Astrocyte (in vitro differentiated cells and primary cell): ENCODE results near the gene CTNNAL1. TPM values are rescaled to one million over a fixed set of nuclear protein-coding genes. Genes with fewer than 3 reads are reported as not detected.

Experiments used
- DNase-seq: peaks from one replicate; pipeline ENCODE4 v3.0.0-alpha.2; 2010; ENCODE audit warnings: low read depth
- FAIRE-seq: peaks from 2 replicates; lab custom pipeline; 2011; peaks lifted over from hg19 to GRCh38; lab: Jason Lieb, UNC
- H2AFZ ChIP-seq: 2 replicates; pipeline ENCODE4 v1.6.0; 2012; ENCODE audit warnings: low read depth, low read length, inconsistent platforms
- H3K27ac ChIP-seq: 2 replicates; pipeline ENCODE4 v1.5.1; 2011; ENCODE audit warnings: low read depth, low read length, inconsistent platforms
- H3K27me3 ChIP-seq: 2 replicates; pipeline ENCODE4 v1.6.0; 2011; ENCODE audit warnings: low read length, inconsistent platforms; ENCODE audit not compliant: insufficient read depth
- H3K36me3 ChIP-seq: 2 replicates; pipeline ENCODE4 v1.5.1; 2011; ENCODE audit warnings: low read length, inconsistent platforms; ENCODE audit not compliant: insufficient read depth
- H3K4me1 ChIP-seq: 2 replicates; pipeline ENCODE4 v1.5.1; 2011; ENCODE audit warnings: low read length, inconsistent platforms; ENCODE audit not compliant: insufficient read depth
- H3K4me2 ChIP-seq: 2 replicates; pipeline ENCODE4 v1.6.0; 2012; ENCODE audit warnings: low read length, inconsistent platforms
- H3K4me3 ChIP-seq: 2 replicates; pipeline ENCODE4 v1.5.1; 2011; ENCODE audit warnings: low read depth, mild to moderate bottlenecking, low read length, inconsistent platforms; ENCODE audit not compliant: insufficient read depth
- H3K79me2 ChIP-seq: 2 replicates; pipeline ENCODE4 v1.6.0; 2012; ENCODE audit warnings: mild to moderate bottlenecking, low read length, inconsistent platforms; ENCODE audit not compliant: insufficient read depth
- H3K9ac ChIP-seq: 2 replicates; pipeline ENCODE4 v1.6.0; 2012; ENCODE audit warnings: mild to moderate bottlenecking, low read length, inconsistent platforms
- H3K9me3 ChIP-seq: 2 replicates; pipeline ENCODE4 v1.5.1; 2012; ENCODE audit warnings: low read depth, mild to moderate bottlenecking, low read length, inconsistent platforms; ENCODE audit not compliant: insufficient read depth
- H4K20me1 ChIP-seq: 2 replicates; pipeline ENCODE4 v1.6.0; 2012; ENCODE audit warnings: low read length, inconsistent platforms; ENCODE audit not compliant: insufficient read depth
- H3K27ac Mint-ChIP-seq: one replicate; pipeline ENCODE4 v1.8.0; 2021; ENCODE audit warnings: mild to moderate bottlenecking, mixed read lengths; ENCODE audit not compliant: unreplicated experiment
- H3K27me3 Mint-ChIP-seq: one replicate; pipeline ENCODE4 v1.8.0; 2021; ENCODE audit warnings: low read depth, mixed read lengths; ENCODE audit not compliant: unreplicated experiment
- H3K36me3 Mint-ChIP-seq: one replicate; pipeline ENCODE4 v1.8.0; 2021; ENCODE audit warnings: low read depth, mixed read lengths; ENCODE audit not compliant: unreplicated experiment
- H3K4me1 Mint-ChIP-seq: one replicate; pipeline ENCODE4 v1.8.0; 2021; ENCODE audit warnings: low read depth, mixed read lengths; ENCODE audit not compliant: unreplicated experiment
- H3K4me3 Mint-ChIP-seq: one replicate; pipeline ENCODE4 v1.8.0; 2021; ENCODE audit warnings: mild to moderate bottlenecking, moderate library complexity, mixed read lengths; ENCODE audit not compliant: unreplicated experiment
- H3K9me3 Mint-ChIP-seq: one replicate; pipeline ENCODE4 v1.8.0; 2021; ENCODE audit warnings: mild to moderate bottlenecking, mixed read lengths; ENCODE audit not compliant: unreplicated experiment
- CTCF ChIP-seq: IDR thresholded peaks from 2 replicates; pipeline ENCODE4 v1.5.1; 2011; ENCODE audit warnings: low read depth, mild to moderate bottlenecking, inconsistent platforms, low read length, moderate library complexity; ENCODE audit not compliant: insufficient read depth
- EZH2 ChIP-seq: IDR thresholded peaks from 2 replicates; pipeline ENCODE4 v1.6.1; 2012; ENCODE audit warnings: mild to moderate bottlenecking, low read length, inconsistent platforms; ENCODE audit not compliant: insufficient read depth
- total RNA-seq: library from RNA; stranded (reverse); gene quantifications from 2 replicates; pipeline ENCODE4 v1.2.1, GENCODE V29; 2021

CTNNAL1 gene
- total RNA-seq, 1 donor from 2014 or later = 35.1 TPM

DNA sequence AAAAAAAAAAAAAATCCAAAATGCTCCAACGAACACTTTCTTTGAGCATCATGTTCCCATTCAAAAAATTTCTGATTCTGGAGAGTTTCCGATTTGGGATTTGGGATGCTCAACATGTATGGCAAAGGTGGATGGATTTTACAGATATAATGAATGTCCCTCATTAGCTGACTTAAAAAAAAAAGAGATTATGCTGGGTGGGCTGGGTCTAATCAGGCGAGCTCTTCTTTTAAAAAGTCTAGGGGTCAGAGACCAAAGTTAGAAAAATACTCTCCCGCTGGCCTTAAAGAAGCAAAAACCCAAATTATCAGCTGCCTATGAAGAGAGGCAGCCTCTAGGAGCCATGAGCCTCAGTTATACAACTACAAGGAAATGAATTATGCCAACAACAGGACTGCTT lies 15.2 kb upstream of the CTNNAL1 start:
- no peak for FAIRE-seq
- H3K36me3 Mint-ChIP-seq = peaks cover 10% of the 10 kb centered on the region
- no peaks in the 10 kb centered on the region for H3K36me3 ChIP-seq
- no peak overlapping the region for H3K4me2 ChIP-seq
- no peaks in the 10 kb centered on the region for H3K4me1 ChIP-seq
- H3K9me3 ChIP-seq = no peaks in the 10 kb centered on the region
- no peak overlapping the region for H2AFZ ChIP-seq
- no peaks in the 10 kb centered on the region for H3K27me3 Mint-ChIP-seq
- H3K9ac ChIP-seq = no peak overlapping the region
- H3K4me3 ChIP-seq = no peak overlapping the region
- H3K27me3 ChIP-seq = no peaks in the 10 kb centered on the region
- DNase-seq = no peak
- no peak overlapping the region for H3K27ac ChIP-seq
- H3K79me2 ChIP-seq = no peaks in the 10 kb centered on the region
- H3K27ac Mint-ChIP-seq = no peak overlapping the region
- H3K9me3 Mint-ChIP-seq = no peaks in the 10 kb centered on the region
- TF ChIP-seq EZH2 = no peak
- no peak for TF ChIP-seq CTCF
- no peak overlapping the region for H3K4me3 Mint-ChIP-seq
- peaks cover 7% of the 10 kb centered on the region for H4K20me1 ChIP-seq
- peaks cover 3% of the 10 kb centered on the region for H3K4me1 Mint-ChIP-seq

GRCh38 chr9:109027176-109027575 lies 13.9 kb upstream of the CTNNAL1 start:
- H3K27ac Mint-ChIP-seq = no peak overlapping the region
- H3K9ac ChIP-seq = no peak overlapping the region
- no peak overlapping the region for H3K27ac ChIP-seq

More at GRCh38 chr9:109027176-109027575, 13.9 kb upstream of the CTNNAL1 start:
- no peaks in the 10 kb centered on the region for H3K36me3 ChIP-seq
- peaks cover 11% of the 10 kb centered on the region for H4K20me1 ChIP-seq
- no peak overlapping the region for H2AFZ ChIP-seq
- H3K4me1 ChIP-seq = no peaks in the 10 kb centered on the region
- H3K4me2 ChIP-seq = no peak overlapping the region
- H3K9me3 ChIP-seq = no peaks in the 10 kb centered on the region
- Mint-ChIP-seq H3K27me3 (no peaks in the 10 kb centered on the region), H3K4me1 (peaks cover 13% of the 10 kb centered on the region), H3K36me3 (peaks cover 15% of the 10 kb centered on the region), H3K4me3 (no peak overlapping the region), H3K9me3 (no peaks in the 10 kb centered on the region)
- H3K27me3 ChIP-seq = no peaks in the 10 kb centered on the region
- peaks cover 2% of the 10 kb centered on the region for H3K79me2 ChIP-seq
- no peak overlapping the region for H3K4me3 ChIP-seq
- DNase-seq = peak; percentile 12
- TF ChIP-seq CTCF (no peak), EZH2 (no peak)
- FAIRE-seq = no peak
